DOHH2 (cell line): ENCODE measurements around the gene ROBO1.

Experiments used
- H3F3A ChIP-seq: fragments of 200-600 bp; sonication (generic), shearing (Covaris generic); 2 replicates; pipeline ENCODE4 v1.6.0; 2016; ENCODE audit warnings: antibody characterized with exemption, mild to moderate bottlenecking; ENCODE audit not compliant: control insufficient read depth, insufficient read depth
- H3K27ac ChIP-seq: fragments of 200-600 bp; sonication (generic); 2 replicates; pipeline ENCODE4 v1.5.1; 2014; ENCODE audit warnings: low read depth, mild to moderate bottlenecking, low read length, moderate library complexity
- H3K27me3 ChIP-seq: fragments of 200-600 bp; sonication (generic); 2 replicates; pipeline ENCODE4 v1.6.1; 2014; ENCODE audit warnings: mild to moderate bottlenecking, low read length, mixed read lengths; ENCODE audit not compliant: control insufficient read depth
- H3K36me3 ChIP-seq: fragments of 200-600 bp; sonication (generic); 2 replicates; pipeline ENCODE4 v1.6.1; 2014; ENCODE audit warnings: mild to moderate bottlenecking, low read length, moderate library complexity, mixed read lengths; ENCODE audit not compliant: control insufficient read depth
- H3K4me1 ChIP-seq: fragments of 200-600 bp; sonication (generic); 2 replicates; pipeline ENCODE4 v1.6.1; 2014; ENCODE audit warnings: mild to moderate bottlenecking, low read length, mixed read lengths; ENCODE audit not compliant: control insufficient read depth
- H3K4me2 ChIP-seq: fragments of 200-600 bp; sonication (generic); 2 replicates; pipeline ENCODE4 v1.6.0; 2014; ENCODE audit warnings: mild to moderate bottlenecking, low read length, moderate library complexity
- H3K4me3 ChIP-seq: fragments of 200-600 bp; sonication (generic); 2 replicates; pipeline ENCODE4 v1.5.1; 2014; ENCODE audit warnings: mild to moderate bottlenecking, low read length, mixed read lengths
- H3K79me2 ChIP-seq: fragments of 200-600 bp; sonication (generic); 2 replicates; pipeline ENCODE4 v1.6.1; 2014; ENCODE audit warnings: mild to moderate bottlenecking, low read length, mixed read lengths; ENCODE audit not compliant: control insufficient read depth
- H3K9me2 ChIP-seq: fragments of 200-600 bp; sonication (generic); replicated peaks from 2 replicates; pipeline ENCODE4 v1.6.1; 2014; ENCODE audit warnings: mild to moderate bottlenecking, low read length, mixed read lengths; ENCODE audit not compliant: control insufficient read depth
- H3K9me3 ChIP-seq: fragments of 200-600 bp; sonication (generic); 2 replicates; pipeline ENCODE4 v1.6.1; 2014; ENCODE audit warnings: antibody characterized with exemption, low read length, mixed read lengths; ENCODE audit not compliant: control insufficient read depth, insufficient read depth
- H4K20me1 ChIP-seq: fragments of 200-600 bp; sonication (generic); 2 replicates; pipeline ENCODE4 v1.6.0; 2014; ENCODE audit warnings: low read depth, mild to moderate bottlenecking, antibody characterized with exemption, low read length, moderate library complexity; ENCODE audit not compliant: control insufficient read depth, insufficient read depth
- EZH2phosphoT487 ChIP-seq: fragments of 200-600 bp; sonication (generic); IDR thresholded peaks from 2 replicates; pipeline ENCODE4 v1.6.1; 2017; ENCODE audit warnings: borderline replicate concordance, mild to moderate bottlenecking, antibody characterized with exemption, low read length, moderate library complexity, mixed read lengths
- TF ChIP-seq, protein P1 (sequence below): fragments of 200-600 bp; sonication (generic); IDR thresholded peaks from one replicate; pipeline ENCODE4 v1.5.1; 2014; ENCODE audit warnings: antibody characterized with exemption, mild to moderate bottlenecking, low read depth, low read length; ENCODE audit not compliant: poor library complexity, severe bottlenecking

Gene ROBO1

DNA sequence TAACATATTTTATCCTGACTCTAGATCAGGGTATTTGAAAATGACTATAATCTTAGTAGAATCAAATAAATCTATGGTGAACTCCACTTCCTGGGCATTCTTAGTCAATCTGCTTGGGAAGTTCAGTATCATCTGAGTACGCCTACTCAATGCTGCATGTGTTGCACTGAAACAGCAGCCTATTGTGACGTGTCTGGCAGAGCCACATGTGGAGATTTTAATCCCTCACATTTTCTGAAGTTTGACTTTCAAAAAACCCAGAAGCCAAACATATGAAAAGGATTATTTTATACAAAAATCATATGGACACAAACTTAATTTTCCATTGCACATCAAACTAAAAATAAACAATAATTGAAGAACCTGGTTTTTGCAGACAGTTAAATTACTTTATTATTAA is 798.3 kb downstream of the ROBO1 start:
- Histone ChIP-seq H3K27me3 (no peaks in the 10 kb centered on the region), H4K20me1 (no peaks in the 10 kb centered on the region), H3K79me2 (no peaks in the 10 kb centered on the region), H3F3A (no peaks in the 10 kb centered on the region), H3K4me1 (no peaks in the 10 kb centered on the region), H3K36me3 (no peaks in the 10 kb centered on the region), H3K9me2 (no peaks in the 10 kb centered on the region), H3K9me3 (no peaks in the 10 kb centered on the region), H3K4me2 (no peak overlapping the region), H3K27ac (no peak overlapping the region), H3K4me3 (no peak overlapping the region)
- TF ChIP-seq, protein P1, sequence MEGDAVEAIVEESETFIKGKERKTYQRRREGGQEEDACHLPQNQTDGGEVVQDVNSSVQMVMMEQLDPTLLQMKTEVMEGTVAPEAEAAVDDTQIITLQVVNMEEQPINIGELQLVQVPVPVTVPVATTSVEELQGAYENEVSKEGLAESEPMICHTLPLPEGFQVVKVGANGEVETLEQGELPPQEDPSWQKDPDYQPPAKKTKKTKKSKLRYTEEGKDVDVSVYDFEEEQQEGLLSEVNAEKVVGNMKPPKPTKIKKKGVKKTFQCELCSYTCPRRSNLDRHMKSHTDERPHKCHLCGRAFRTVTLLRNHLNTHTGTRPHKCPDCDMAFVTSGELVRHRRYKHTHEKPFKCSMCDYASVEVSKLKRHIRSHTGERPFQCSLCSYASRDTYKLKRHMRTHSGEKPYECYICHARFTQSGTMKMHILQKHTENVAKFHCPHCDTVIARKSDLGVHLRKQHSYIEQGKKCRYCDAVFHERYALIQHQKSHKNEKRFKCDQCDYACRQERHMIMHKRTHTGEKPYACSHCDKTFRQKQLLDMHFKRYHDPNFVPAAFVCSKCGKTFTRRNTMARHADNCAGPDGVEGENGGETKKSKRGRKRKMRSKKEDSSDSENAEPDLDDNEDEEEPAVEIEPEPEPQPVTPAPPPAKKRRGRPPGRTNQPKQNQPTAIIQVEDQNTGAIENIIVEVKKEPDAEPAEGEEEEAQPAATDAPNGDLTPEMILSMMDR, result no peak

- TF ChIP-seq, protein P1, result no peak
- no peak for TF ChIP-seq EZH2phosphoT487
- Histone ChIP-seq H3K27me3 (no peaks in the 10 kb centered on the region), H4K20me1 (no peaks in the 10 kb centered on the region), H3K4me1 (no peaks in the 10 kb centered on the region), H3K9me2 (no peaks in the 10 kb centered on the region), H3K36me3 (no peaks in the 10 kb centered on the region), H3K4me2 (no peak overlapping the region), H3K4me3 (no peak overlapping the region), H3K27ac (no peak overlapping the region), H3K9me3 (no peaks in the 10 kb centered on the region), H3F3A (no peaks in the 10 kb centered on the region), H3K79me2 (no peaks in the 10 kb centered on the region)
Observed at GRCh38 chr3:78967061-78967460, 800.7 kb downstream of the ROBO1 start.

DNA sequence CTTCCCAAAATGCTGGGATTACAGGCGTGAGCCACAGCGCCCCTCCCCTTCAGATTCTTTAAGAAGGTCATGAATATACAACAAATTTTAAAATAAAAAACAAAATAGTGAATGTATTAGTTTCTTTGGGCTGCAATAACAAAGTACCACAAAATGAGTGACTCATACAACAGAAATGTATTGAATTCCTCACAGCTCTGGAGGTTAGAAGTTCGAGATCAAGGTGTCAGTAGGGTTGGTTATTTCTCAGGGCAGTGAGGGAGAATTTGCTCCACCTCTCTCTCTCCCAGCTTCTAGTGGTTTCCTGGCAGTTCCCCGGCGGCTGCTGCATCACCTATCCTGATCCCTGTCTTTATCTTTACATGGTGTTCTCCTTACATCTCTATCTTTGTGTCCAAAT is 804.0 kb downstream of the ROBO1 start:
- Histone ChIP-seq H3F3A (no peaks in the 10 kb centered on the region), H3K4me2 (no peak overlapping the region), H3K4me1 (no peaks in the 10 kb centered on the region), H3K79me2 (no peaks in the 10 kb centered on the region), H3K9me2 (no peaks in the 10 kb centered on the region), H3K27ac (no peak overlapping the region), H3K9me3 (no peaks in the 10 kb centered on the region), H3K27me3 (no peaks in the 10 kb centered on the region), H3K4me3 (no peak overlapping the region), H4K20me1 (no peaks in the 10 kb centered on the region), H3K36me3 (no peaks in the 10 kb centered on the region)
- no peak for TF ChIP-seq EZH2phosphoT487
- TF ChIP-seq, protein P1, result no peak

GRCh38 chr3:78957456-78957855 is 810.3 kb downstream of the ROBO1 start:
- H3K27me3 ChIP-seq, result no peaks in the 10 kb centered on the region
- H3K9me3 ChIP-seq, result no peaks in the 10 kb centered on the region
- no peaks in the 10 kb centered on the region for H3K79me2 ChIP-seq
- no peaks in the 10 kb centered on the region for H3F3A ChIP-seq
- H3K4me1 ChIP-seq, result no peaks in the 10 kb centered on the region
- H3K36me3 ChIP-seq, result no peaks in the 10 kb centered on the region
- H3K27ac ChIP-seq, result no peak overlapping the region
- no peak for TF ChIP-seq EZH2phosphoT487
- TF ChIP-seq, protein P1, result no peak
- H3K9me2 ChIP-seq, result no peaks in the 10 kb centered on the region
- H3K4me2 ChIP-seq, result no peak overlapping the region
- H3K4me3 ChIP-seq, result no peak overlapping the region
- no peaks in the 10 kb centered on the region for H4K20me1 ChIP-seq
